Fibroblast of villous mesenchyme (primary cell): ENCODE data around the gene PARVG. TPM values are rescaled to one million over a fixed set of nuclear protein-coding genes. Genes with fewer than 3 reads are reported as not detected.

ENCODE experiments used
- DNase-seq: peaks from one replicate; pipeline ENCODE4 v3.0.0-alpha.2; 2010; ENCODE audit warnings: low read depth
- H3K4me3 ChIP-seq: 2 replicates; pipeline ENCODE4 v1.5.1; 2011; ENCODE audit warnings: low read depth, mild to moderate bottlenecking, low read length
- CTCF ChIP-seq: IDR thresholded peaks from 2 replicates; pipeline ENCODE4 v1.5.1; 2012; ENCODE audit warnings: low read depth, mild to moderate bottlenecking, low read length; ENCODE audit not compliant: insufficient read depth
- total RNA-seq: library from RNA; depleted of rRNA; stranded (reverse); fragments of >200 nt; gene quantifications from 2 replicates; pipeline ENCODE4 v1.2.3, GENCODE V29; 2012

PARVG gene
- not detected in 2 replicates for total RNA-seq

DNA sequence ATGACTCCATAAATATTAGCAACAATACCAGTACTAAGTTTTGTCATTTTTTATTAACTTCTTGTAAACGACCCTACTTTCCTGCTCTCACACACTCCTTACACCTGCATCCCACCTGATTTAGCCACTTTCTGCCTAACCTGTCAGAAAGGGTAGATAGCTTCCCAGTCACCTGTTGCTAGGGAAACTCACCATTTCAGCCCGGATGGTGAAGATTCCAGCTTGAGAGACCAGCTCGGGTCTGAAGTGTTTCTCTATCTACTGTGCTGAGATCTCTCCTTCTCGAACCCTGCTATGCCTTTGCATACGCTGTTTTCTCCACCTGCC lies at the start of gene PARVG:
Gene PARVG, plus strand, starts transcription at position 220 of the 327 bp plus-strand sequence. CDS start 2,405 bp downstream, outside the sequence.
- H3K4me3 ChIP-seq = no peak within 1 kb of the TSS
- DNase-seq = no peak
- TF ChIP-seq CTCF = no peak

DNA sequence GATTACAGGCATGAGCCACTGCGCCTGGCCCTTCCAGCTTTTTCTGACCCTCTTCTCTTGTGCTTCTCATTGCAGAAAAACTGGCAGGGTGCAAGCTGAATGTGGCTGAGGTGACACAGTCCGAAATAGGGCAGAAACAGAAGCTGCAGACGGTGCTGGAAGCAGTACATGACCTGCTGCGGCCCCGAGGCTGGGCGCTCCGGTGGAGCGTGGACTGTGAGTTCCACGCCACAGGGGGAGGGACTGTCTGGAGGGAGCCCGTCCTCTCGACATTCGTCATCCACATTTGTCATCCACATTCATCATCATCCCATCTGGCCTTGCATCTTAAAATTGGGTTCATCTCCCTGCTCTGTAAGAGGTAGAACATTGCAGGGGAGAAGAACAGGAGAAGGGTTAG lies 49.3 kb upstream of the PARVG start:
- TF ChIP-seq CTCF = no peak
- H3K4me3 ChIP-seq = no peak overlapping the region
- no peak for DNase-seq

- no peak for TF ChIP-seq CTCF
- no peak overlapping the region for H3K4me3 ChIP-seq
- no peak for DNase-seq
Measured at GRCh38 chr22:44131989-44132685, 48.6 kb upstream of the PARVG start.

GRCh38 chr22:44132724-44133123 lies 48.0 kb upstream of the PARVG start:
- no peak for DNase-seq
- no peak for TF ChIP-seq CTCF
- H3K4me3 ChIP-seq = no peak overlapping the region

DNA sequence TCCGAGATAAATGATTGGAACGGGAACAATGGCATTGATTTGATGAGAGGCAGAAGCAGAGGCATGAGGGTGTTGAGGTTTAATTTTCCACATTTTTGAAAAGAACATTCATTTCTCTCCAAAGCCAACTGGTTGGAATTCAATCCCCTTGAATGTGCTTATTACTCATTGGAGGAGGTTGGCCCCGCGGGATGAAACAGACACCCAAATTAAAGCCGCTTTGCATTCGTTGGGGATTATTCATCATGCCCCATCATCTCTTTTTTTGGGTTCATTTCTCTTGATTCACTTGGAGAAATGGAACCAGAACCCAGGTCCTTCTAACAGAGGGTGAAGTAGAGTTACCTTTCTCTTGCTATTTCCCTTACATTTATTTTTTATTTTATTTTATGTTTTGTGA lies 47.6 kb upstream of the PARVG start:
- no peak overlapping the region for H3K4me3 ChIP-seq
- TF ChIP-seq CTCF = no peak
- peak; percentile 10 for DNase-seq

- peak; percentile 33 for DNase-seq
- no peak for TF ChIP-seq CTCF
- no peak overlapping the region for H3K4me3 ChIP-seq
Measured at GRCh38 chr22:44133901-44134571, 46.7 kb upstream of the PARVG start.
